NCI-H2227 (cell line): ENCODE data around the gene CFAP251.
A peak's percentile ranks its signal among the peaks of the same experiment; 100 is the strongest.
"Not testable (repeated sequence)": the region's sequence is repeated elsewhere in the genome, so short reads cannot be mapped to it uniquely, and the experiment has no call there.

Experiments used
- DNase-seq: peaks from one replicate; lab custom pipeline; 2025; ENCODE audit not compliant: unreplicated experiment; lab: John Stamatoyannopoulos, UW

The CFAP251 gene

GRCh38 chr12:121908702-121909101, 9.7 kb upstream of the CFAP251 start:
- DNase-seq, result no peak

- no peak for DNase-seq
These were observed 6.4 kb upstream of the CFAP251 start for GRCh38 chr12:121911824-121912585.

GRCh38 chr12:121915841-121916321, 2.5 kb upstream of the CFAP251 start:
- DNase-seq, result no peak

GRCh38 chr12:121916719-121917118, 1.7 kb upstream of the CFAP251 start:
- no peak for DNase-seq

- no peak for DNase-seq
These were observed 267 bp downstream of the CFAP251 start for GRCh38 chr12:121918679-121919038.

GRCh38 chr12:121921066-121921465, 2.7 kb downstream of the CFAP251 start:
- no peak for DNase-seq

GRCh38 chr12:121925358-121925695, 6.9 kb downstream of the CFAP251 start:
- DNase-seq, result peak; percentile 32

GRCh38 chr12:121926874-121927706, 8.7 kb downstream of the CFAP251 start:
- no peak for DNase-seq

- DNase-seq, result no peak
These were observed 9.4 kb downstream of the CFAP251 start for GRCh38 chr12:121927813-121928212.

- DNase-seq, result not testable (repeated sequence)
These were observed 11.2 kb downstream of the CFAP251 start for GRCh38 chr12:121929545-121929944.

GRCh38 chr12:121930862-121931261, 12.5 kb downstream of the CFAP251 start:
- no peak for DNase-seq

- no peak for DNase-seq
These were observed 13.8 kb downstream of the CFAP251 start for GRCh38 chr12:121932176-121932536.

GRCh38 chr12:121932914-121933521, 14.6 kb downstream of the CFAP251 start:
- DNase-seq, result no peak

- no peak for DNase-seq
These were observed 15.3 kb downstream of the CFAP251 start for GRCh38 chr12:121933522-121934308.

GRCh38 chr12:121934309-121934664, 15.9 kb downstream of the CFAP251 start:
- no peak for DNase-seq

GRCh38 chr12:121937654-121938053, 19.3 kb downstream of the CFAP251 start:
- no peak for DNase-seq

GRCh38 chr12:121939186-121939585, 20.8 kb downstream of the CFAP251 start:
- DNase-seq, result no peak

- DNase-seq, result no peak
These were observed 21.8 kb downstream of the CFAP251 start for GRCh38 chr12:121939992-121940766.

- DNase-seq, result no peak
These were observed 23.8 kb downstream of the CFAP251 start for GRCh38 chr12:121942145-121942718.

- DNase-seq, result no peak
These were observed 25.5 kb downstream of the CFAP251 start for GRCh38 chr12:121943926-121944325.
